ENCODE measurements around the gene CKM.
"Not testable (repeated sequence)": the region's sequence is repeated elsewhere in the genome, so short reads cannot be mapped to it uniquely, and the experiment has no call there.

Gene CKM

GRCh38 chr19:45320997-45321775 lies 1.5 kb downstream of the CKM start:
- DNase-seq (ENCODE audit: low spot score) = no peak

- no peak for DNase-seq (ENCODE audit: low spot score)
Measured at GRCh38 chr19:45315304-45315703, 7.4 kb downstream of the CKM start.

- no peak for DNase-seq (ENCODE audit: low spot score)
Measured at GRCh38 chr19:45314708-45315245, 7.9 kb downstream of the CKM start.

DNA sequence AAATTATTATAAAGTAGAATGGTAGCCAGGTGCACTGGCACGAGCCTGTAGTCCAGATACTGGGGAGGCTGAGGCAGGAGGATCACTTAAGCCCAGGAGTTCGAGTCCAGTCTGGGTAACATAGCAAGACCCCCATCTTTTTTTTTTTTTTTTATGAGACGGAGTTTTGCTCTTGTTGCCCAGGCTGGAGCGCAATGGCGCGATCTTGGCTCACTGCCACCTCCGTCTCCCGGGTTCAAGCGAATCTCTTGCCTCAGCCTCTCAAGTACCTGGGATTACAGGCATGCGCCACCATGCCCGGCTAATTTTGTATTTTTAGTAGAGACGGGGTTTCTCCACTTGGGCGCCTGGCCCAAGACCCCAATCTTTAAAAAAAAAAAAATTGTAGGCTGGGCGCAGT lies 10.4 kb downstream of the CKM start:
- not testable (repeated sequence) for DNase-seq (ENCODE audit: low spot score)

DNA sequence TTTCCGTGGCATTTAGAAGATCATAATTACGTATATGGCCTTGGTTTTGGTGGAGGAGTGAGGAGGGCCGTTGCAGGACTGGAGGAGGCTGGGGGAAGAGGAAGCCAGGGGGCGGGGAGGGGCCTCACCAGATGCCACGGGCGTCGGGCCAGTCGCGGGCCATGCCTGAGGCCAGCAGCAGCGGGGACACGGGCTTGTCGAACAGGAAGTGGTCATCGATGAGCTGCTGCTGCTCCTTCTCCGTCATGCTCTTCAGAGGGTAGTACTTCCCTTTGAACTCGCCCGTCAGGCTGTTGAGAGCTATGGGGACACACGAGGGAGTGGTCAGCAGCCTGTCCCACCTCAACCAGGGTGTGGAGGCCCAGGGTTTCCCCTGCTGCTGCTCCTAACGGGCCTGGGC lies 11.1 kb downstream of the CKM start:
- no peak for DNase-seq (ENCODE audit: low spot score)

DNA sequence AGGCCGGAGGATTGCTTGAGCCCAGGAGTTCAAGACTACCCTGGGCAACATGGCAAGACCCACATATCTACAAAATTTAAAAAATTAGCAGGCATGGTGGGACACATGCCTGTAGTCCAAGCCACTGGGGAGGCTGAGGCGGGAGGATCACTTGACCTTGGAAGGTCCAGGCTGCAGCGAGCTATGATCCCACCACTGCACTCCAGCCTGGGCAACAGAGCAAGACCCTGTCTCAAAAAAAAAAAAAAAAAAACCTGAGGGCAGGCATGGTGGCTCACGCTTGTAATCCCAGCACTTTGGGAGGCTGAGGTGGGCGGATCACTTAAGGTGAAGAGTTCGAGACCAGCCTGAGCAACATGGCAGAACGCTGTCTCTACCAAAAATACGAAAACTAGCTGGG lies 13.4 kb downstream of the CKM start:
- not testable (repeated sequence) for DNase-seq (ENCODE audit: low spot score)

DNA sequence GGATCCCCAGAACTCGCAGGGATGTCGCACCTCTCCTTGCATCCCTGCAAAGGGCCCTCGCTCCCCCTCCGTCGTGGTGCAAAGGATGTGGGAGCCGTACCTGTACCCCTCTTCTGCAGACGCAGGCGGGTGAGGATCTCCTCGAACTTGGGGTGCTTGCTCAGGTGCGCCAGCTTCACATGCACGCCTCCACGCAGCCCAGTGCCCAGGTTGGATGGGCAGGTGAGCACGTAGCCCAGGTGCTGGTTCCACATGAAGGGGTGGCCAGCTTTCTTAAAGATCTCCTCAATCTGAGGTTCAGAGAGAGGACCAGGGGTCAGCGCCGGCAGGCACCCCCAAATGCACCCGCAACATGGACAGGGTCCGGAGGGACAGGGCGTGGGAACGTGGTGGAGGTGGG lies 15.3 kb downstream of the CKM start:
- DNase-seq (ENCODE audit: low spot score) = no peak

DNA sequence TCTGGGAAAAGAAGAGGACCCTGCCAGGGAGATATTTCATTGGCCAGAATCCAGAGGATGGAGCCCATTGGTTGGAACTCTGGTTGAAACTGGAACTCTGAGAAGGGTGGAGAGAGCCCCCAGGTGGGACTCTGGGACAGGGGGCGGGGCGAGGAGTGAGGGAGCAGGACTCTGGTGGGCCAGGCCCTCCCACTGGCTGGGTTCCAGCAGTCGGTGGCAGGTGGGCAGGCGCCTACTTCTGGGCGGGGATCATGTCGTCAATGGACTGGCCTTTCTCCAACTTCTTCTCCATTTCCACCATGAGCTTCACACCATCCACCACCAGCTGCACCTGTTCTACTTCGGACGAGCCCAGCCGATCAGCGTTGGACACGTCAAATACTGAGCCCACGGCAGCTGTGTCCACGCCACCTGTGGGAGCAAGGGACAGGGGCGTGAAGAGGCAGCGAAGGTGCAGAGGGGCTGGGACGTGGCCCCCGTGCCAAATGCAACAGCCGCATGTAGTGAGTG lies 16.1 kb downstream of the CKM start:
- DNase-seq (ENCODE audit: low spot score) = no peak

GRCh38 chr19:45306040-45306439 lies 16.6 kb downstream of the CKM start:
- DNase-seq (ENCODE audit: low spot score) = no peak

DNA sequence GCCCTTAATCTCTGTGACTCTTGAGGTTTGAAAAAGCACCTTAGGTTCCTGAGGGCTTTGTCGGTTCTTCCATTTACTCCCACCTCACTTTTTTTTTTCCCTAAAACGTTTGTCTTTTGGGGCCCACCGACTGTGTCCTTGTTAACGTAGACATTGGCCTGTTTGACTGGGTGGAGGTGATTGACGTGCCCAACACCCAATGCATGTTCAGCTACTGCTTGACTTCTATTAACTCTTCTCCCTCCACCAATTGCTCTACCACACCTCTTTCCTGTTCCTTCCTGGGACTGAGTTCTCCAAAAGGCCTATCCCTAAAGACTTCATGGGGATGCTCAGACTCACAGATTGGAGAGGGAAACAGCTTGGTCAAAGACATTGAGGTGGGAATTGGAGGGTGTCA lies 17.3 kb downstream of the CKM start:
- DNase-seq (ENCODE audit: low spot score) = no peak

- no peak for DNase-seq (ENCODE audit: low spot score)
Measured at GRCh38 chr19:45305007-45305406, 17.7 kb downstream of the CKM start.

DNA sequence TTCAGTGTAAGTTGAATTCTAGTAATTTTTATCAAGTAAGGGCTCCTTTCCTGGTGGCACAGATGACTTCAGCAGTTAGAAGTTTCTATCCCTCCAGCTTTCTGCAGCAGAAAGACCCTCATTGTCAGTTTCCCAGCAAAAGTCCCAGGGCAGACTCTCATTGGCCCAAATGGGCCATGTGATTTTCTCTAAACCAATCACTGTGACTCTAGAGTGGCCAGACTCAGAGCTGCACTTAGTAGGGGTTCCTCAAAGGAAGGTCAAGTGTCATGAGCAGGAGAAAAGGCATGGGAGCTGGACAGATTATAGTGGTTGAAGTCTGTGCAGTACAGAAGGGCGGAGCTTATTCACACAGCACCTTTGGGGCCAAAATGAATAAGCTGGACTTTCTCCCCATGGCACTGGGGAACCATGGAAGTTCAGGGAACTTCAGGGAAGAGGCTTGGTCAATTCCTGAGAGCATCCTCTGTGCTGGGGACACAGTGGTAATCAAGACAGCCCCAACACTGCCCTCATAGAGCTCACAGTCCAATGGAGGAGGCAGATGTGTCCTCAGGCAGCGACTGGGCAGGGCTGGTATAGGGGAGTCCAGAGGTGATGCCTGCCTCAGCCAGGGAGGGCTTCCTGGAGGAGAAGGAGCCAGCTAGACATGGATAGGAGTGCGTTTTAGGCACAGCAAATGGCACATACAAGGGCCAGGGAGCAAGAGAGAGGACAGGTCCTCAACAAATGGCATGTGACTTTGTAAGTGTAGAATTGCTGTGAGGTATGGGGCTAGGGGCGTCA lies 18.3 kb downstream of the CKM start:
- no peak for DNase-seq (ENCODE audit: low spot score)

GRCh38 chr19:45303269-45304060 lies 19.2 kb downstream of the CKM start:
- no peak for DNase-seq (ENCODE audit: low spot score)

GRCh38 chr19:45302416-45302815 lies 20.3 kb downstream of the CKM start:
- DNase-seq (ENCODE audit: low spot score) = no peak

- no peak for DNase-seq (ENCODE audit: low spot score)
Measured at GRCh38 chr19:45299719-45300118, 23.0 kb downstream of the CKM start.

GRCh38 chr19:45298264-45298663 lies 24.4 kb downstream of the CKM start:
- no peak for DNase-seq (ENCODE audit: low spot score)

- DNase-seq (ENCODE audit: low spot score) = no peak
Measured at GRCh38 chr19:45297674-45298073, 25.0 kb downstream of the CKM start.

DNA sequence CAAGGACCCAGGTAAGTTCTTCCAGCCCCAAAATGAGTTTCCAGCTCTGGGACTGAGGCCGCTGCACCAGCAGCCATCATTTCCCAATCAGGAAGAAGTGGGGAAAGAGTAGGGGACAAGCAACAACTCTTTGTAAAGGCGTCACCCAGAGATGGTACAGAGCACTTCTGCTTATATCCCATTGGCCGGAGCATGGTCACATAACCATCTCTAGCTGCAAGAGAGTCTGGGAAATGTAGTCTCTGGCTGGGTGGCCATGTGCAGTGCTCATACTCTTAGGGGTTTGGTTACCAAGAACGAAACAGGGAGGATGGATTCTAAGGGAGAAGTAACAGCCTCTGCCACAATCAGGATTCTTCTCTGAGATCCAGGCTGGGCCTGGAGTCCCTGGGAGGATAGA lies 26.3 kb downstream of the CKM start:
- no peak for DNase-seq (ENCODE audit: low spot score)

GRCh38 chr19:45295873-45296272 lies 26.8 kb downstream of the CKM start:
- DNase-seq (ENCODE audit: low spot score) = no peak

DNA sequence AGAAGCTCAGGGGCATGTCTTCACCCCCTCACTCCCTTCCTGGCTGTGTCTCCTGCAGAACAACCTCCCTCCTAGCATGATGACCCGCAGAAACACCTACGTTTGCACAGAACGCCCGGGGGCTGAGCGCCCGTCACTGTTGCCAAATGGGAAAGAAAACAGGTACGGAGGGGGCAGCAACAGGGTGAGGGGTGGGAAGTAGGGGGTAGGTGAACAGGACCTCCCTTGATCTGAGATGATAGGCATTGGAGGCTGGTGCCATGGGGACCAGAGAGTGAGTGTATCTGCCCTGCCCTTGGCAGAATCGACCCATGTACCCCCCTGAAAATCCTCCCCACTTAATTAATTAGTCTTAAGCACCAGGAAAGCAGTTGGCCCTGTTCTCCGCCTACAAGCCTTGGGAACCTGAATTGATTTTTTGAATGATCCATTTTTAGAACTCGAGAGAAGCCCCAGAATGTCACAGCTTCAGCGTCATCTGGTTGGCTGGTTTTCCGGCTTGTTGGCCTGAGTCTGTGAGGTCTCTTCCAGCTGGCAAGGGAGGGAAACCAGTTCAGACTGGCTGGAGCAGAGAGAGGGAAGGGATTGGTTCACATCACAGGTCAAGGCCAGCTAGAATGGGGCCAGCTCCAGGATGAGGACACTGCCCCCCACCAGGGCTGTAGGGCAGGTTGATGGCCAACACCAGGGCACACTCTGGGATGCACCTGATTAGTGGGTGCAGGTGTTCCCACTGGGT lies 28.2 kb downstream of the CKM start:
- DNase-seq (ENCODE audit: low spot score) = no peak

DNA sequence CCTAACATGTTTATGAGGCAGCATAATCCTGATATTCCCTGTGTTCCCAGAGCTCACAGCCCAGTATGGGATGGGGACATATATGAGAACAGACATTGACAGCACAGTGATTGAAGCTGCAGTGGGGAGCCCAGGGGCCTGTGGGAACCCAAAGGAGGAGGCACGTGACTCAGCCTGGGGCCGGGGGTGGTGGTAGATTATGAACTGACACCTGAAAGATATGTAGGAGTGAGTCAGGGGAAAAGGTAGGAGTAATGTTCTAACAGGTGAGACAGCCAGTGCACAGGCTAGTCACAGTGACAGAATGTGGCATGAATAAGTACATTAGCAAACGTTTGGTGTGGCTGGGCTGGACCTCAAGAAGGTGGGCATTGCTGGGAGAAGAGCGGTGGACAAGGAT lies 29.0 kb downstream of the CKM start:
- no peak for DNase-seq (ENCODE audit: low spot score)

DNA sequence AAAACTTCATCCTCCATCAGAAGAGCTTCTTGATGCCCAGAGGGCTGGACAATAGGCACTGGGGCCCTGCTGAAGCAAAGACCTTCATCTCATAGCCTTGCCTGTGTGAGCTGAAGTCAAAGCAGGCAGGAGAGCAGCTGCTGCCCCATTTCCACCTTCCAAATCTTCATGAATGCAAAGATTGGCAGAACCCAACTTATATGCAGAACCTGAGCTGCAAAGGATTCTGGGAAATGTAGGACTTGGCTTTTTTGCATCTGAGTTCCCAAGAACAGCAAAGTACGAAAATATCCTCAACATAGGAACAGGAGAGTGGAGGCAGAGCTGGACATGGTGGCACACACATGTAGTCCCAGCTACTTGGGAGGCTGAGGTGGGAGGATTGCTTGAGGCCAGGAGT lies 30.8 kb downstream of the CKM start:
- DNase-seq (ENCODE audit: low spot score) = no peak
